ENCODE results near the gene SMYD3.
"Not testable (repeated sequence)": the region's sequence is repeated elsewhere in the genome, so short reads cannot be mapped to it uniquely, and the experiment has no call there.

Gene SMYD3

DNA sequence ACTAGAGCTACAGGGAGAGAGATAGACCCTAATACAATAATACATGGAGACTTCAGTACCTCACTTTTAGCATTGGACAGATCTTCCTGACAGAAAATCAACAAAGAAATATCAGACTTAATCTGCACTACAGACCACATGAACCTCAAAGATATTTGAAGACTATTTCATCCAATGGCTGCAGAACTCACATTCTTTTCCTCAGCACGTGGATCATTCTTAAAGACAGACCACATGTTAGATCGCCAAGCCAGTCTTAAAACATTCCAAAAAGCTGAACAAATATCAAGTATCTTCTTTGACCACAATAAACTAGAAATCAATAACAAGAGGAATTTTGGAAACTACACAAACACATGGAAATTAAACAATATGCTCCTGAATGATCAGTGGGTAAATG, 776.3 kb downstream of the SMYD3 start:
- DNase-seq: no peak

- not testable (repeated sequence) for DNase-seq
Observed at GRCh38 chr1:245728035-245728434, 779.0 kb downstream of the SMYD3 start.

DNA sequence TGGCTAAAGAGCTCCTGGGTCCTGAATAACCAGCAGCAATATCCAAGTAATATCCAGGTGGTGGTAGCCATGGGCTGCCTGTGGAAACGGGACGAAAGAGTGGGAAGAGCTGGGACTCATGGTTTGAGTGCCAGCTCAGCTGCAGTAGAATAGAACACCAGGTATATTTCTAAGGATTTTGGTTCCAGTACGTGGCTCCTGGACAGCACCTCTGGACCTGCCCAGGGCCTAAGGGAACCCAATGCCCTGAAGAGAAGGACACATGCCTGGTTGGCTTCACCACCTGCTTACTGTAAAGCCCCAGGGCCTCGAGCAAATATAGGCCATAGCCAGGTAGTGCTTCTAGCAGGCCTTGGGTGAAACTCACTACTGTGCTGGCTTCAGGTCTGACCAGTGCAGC, 785.6 kb downstream of the SMYD3 start:
- DNase-seq: no peak

- DNase-seq: no peak
Observed at GRCh38 chr1:245718951-245719350, 788.1 kb downstream of the SMYD3 start.

DNA sequence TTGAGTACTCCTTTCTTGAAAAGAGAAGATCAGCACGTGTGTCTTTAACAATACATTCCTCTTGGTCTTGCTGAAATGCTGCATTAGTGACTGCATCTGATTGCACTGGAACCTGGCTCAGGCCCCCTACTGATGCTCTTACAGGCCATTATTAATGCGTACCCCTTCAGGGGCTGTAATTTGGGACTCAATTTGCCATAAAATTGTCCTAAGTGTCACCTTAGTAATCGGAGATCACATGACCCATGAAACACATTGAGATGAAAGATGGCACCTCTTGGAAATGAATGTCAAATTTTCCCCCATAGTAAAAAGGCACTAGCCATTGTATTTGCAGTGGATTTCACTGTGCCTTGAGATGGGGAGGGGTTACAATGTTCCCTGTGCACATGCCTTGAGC, 789.0 kb downstream of the SMYD3 start:
- no peak for DNase-seq

GRCh38 chr1:245717611-245718010, 789.5 kb downstream of the SMYD3 start:
- no peak for DNase-seq

GRCh38 chr1:245716561-245716960, 790.5 kb downstream of the SMYD3 start:
- no peak for DNase-seq

- DNase-seq: no peak
Observed at GRCh38 chr1:245715970-245716369, 791.1 kb downstream of the SMYD3 start.

GRCh38 chr1:245715291-245715701, 791.8 kb downstream of the SMYD3 start:
- no peak for DNase-seq

GRCh38 chr1:245714027-245714426, 793.1 kb downstream of the SMYD3 start:
- not testable (repeated sequence) for DNase-seq

- no peak for DNase-seq
Observed at GRCh38 chr1:245710961-245711903, 795.8 kb downstream of the SMYD3 start.

DNA sequence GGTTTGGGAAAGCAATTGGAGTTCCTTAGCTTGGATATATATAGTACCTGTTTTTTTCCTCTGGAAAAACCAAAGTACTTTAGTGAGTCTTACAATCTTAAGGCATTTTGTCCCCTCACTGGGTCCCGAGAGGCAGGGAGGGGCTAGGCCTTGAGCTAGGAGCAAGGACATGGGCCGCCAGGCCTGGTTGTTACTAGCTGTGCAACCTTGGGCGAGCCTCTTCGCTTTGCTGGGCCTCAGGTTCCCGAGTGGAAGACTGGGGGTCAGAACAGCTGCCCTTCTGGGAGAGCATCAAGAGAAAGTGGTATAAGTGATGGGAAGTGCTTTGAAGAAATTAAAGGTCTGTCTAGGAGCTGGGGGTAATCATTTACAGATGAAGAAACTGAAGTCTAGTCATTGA, 799.1 kb downstream of the SMYD3 start:
- DNase-seq: no peak

- no peak for DNase-seq
Observed at GRCh38 chr1:245704765-245705164, 802.3 kb downstream of the SMYD3 start.

DNA sequence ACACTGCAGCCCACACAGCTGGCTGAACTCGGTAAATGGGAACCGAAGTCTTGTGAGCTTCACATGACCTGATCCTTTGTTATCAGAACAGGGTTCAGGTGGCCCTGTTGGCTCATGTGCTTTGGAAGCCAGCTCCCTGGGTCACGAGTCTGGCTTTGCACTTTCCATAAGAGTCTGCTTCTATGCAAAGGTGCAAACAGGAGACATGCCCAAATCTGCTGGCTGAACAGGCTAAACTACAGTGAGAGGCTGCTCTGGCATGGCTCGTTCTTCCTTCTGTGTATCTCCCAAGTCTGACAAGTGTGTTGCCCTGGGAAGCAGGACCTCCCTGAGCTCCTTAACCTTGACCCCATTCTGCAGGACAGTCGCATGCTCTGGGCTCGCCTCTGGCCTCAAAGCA, 802.7 kb downstream of the SMYD3 start:
- DNase-seq: no peak

DNA sequence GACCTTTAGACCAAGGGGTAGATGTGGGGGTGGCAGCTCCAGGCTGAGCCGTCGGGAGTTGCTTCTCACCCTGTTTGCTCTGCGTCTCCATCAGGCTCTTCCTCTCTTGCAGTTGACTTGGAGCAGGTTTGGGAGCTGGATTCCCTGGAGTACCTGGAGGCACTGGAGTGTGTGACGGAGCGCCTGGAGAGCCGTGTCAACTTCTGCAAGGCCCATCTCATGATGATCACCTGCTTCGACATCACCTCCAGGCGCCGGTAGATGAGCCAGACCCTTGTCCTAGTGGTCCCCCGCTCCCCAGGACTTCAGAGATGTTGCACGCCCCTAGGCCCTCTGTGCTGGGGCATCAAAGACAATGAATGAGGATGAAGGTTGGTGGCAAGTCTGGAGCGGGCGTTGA, 804.7 kb downstream of the SMYD3 start:
- no peak for DNase-seq

- DNase-seq: no peak
Observed at GRCh38 chr1:245701631-245702030, 805.4 kb downstream of the SMYD3 start.

DNA sequence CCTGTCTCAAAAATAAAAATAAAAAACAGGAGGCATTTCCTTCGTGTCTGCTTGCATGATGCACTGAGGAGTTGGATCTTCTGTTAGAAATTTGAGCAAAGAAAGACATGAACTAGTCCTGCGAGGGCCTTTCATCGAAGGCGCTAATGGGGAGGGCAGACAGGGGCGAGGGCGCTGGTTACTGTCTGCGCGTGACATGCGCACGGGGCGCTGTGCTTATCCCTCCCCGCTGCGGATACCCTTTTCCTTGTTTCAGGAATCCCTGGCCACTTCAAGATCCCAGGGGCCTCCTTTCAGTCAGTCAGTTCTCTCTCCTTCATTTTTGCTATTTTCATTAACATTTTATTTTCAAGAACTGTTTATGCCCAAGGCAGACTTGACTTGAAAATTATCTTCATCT, 806.4 kb downstream of the SMYD3 start:
- DNase-seq: no peak

Measured in activated gamma-delta T cell treated with Interleukin-2 at 50 U/mL for 16 hours (primary cell).